B cell (primary cell): Measurements from ENCODE around the gene ENO2. TPM values are rescaled to one million over a fixed set of nuclear protein-coding genes. Genes with fewer than 3 reads are reported as not detected.

Source experiments
- ATAC-seq: fragments of 200-7000 bp; cut with Tn5 transposase; one replicate; pipeline ENCODE4 v1.10.0; 2021; ENCODE audit warnings: low read depth, mild to moderate bottlenecking, moderate number of reproducible peaks, moderate library complexity
- CTCF ChIA-PET: fragments of 350-600 bp; sonication (Branson Sonifier 250); formaldehyde crosslinking; loops from one replicate; lab custom pipeline; 2021; ENCODE audit warnings: antibody characterized with exemption, inconsistent platforms; lab: Charles Lee
- POLR2A ChIA-PET: fragments of 350-600 bp; sonication (Branson Sonifier 250); formaldehyde crosslinking; loops from one replicate; lab custom pipeline; 2021; ENCODE audit warnings: antibody characterized with exemption; lab: Charles Lee
- DNase-seq: peaks from one replicate; pipeline ENCODE4 v3.0.0; 2013
- H2AFZ ChIP-seq: 2 replicates; pipeline ENCODE4 v1.6.1; 2012; ENCODE audit warnings: mild to moderate bottlenecking, low read depth, low read length; ENCODE audit not compliant: insufficient read depth, poor library complexity, severe bottlenecking
- H3K27ac ChIP-seq, 2 donors: 1 replicate in 1 of 2; 2 replicates in 1 of 2; pipeline ENCODE4 v1.5.1; 2012 to 2013; ENCODE audit warnings: low read length in 2 of 2, mild to moderate bottlenecking in 2 of 2, moderate library complexity in 1 of 2
- H3K27me3 ChIP-seq, 4 experiments: fragments of 200-600 bp in 1 of 4; sonication (generic) in 1 of 4; replicated peaks in 1 of 4; 1 replicate in 2 of 4; 2 replicates in 2 of 4; pipeline versions ENCODE4 v1.6.1 to v1.7.0; 2013 to 2016; ENCODE audit warnings: low read length in 3 of 4, mild to moderate bottlenecking in 2 of 4, mixed read lengths in 1 of 4, moderate library complexity in 1 of 4; ENCODE audit not compliant: insufficient read depth in 4 of 4, control insufficient read depth in 3 of 4; ENCODE audit errors: control extremely low read depth in 1 of 4
- H3K36me3 ChIP-seq, 2 experiments: replicated peaks in 1 of 2; 1 replicate in 1 of 2; 2 replicates in 1 of 2; pipeline versions ENCODE4 v1.6.1 to v1.7.1; 2013; ENCODE audit warnings: low read length in 1 of 2; ENCODE audit not compliant: insufficient read depth in 2 of 2, control insufficient read depth in 1 of 2; ENCODE audit errors: control extremely low read depth in 1 of 2, extremely low read depth in 1 of 2
- H3K4me1 ChIP-seq, 2 donors: fragments of 200-600 bp in 1 of 2; sonication (generic) in 1 of 2; 1 replicate in 1 of 2; 2 replicates in 1 of 2; pipeline versions ENCODE4 v1.5.1 to v1.6.1; 2013 to 2017; ENCODE audit warnings: low read length in 2 of 2; ENCODE audit not compliant: control insufficient read depth in 2 of 2, insufficient read depth in 2 of 2
- H3K4me2 ChIP-seq: replicated peaks from 2 replicates; pipeline ENCODE3; 2012; ENCODE audit warnings: mild to moderate bottlenecking, low read depth, low read length; ENCODE audit not compliant: poor library complexity, severe bottlenecking
- H3K4me3 ChIP-seq, 5 experiments: fragments of 200-600 bp in 1 of 5; sonication (generic) in 1 of 5; 1 replicate in 3 of 5; 2 replicates in 2 of 5; pipeline versions ENCODE4 v1.5.1 to v1.7.0; 2011 to 2016; ENCODE audit warnings: low read length in 4 of 5, mild to moderate bottlenecking in 4 of 5, low read depth in 2 of 5, control low read depth in 1 of 5, moderate library complexity in 1 of 5; ENCODE audit not compliant: insufficient read depth in 1 of 5; ENCODE audit errors: control extremely low read depth in 1 of 5, extremely low read depth in 1 of 5
- H3K79me2 ChIP-seq: fragments of 200-600 bp; sonication (generic); one replicate; pipeline ENCODE4 v1.6.0; 2016; ENCODE audit warnings: low read length; ENCODE audit not compliant: control insufficient read depth, insufficient read depth
- H3K9ac ChIP-seq: fragments of 200-600 bp; sonication (generic); 2 replicates; pipeline ENCODE4 v1.6.1; 2017; ENCODE audit warnings: mild to moderate bottlenecking, low read length, moderate library complexity
- H3K9me3 ChIP-seq, 3 donors: one replicate each; pipeline versions ENCODE4 v1.6.1 to v1.7.1; 2013; ENCODE audit warnings: low read length in 2 of 3; ENCODE audit not compliant: control insufficient read depth in 2 of 3, insufficient read depth in 1 of 3; ENCODE audit errors: control extremely low read depth in 1 of 3
- H4K20me1 ChIP-seq: 2 replicates; pipeline ENCODE4 v1.6.0; 2012; ENCODE audit warnings: mild to moderate bottlenecking, low read length; ENCODE audit not compliant: insufficient read depth, control insufficient read depth, poor library complexity, severe bottlenecking
- H3K27ac Mint-ChIP-seq: one replicate; pipeline ENCODE4 v1.8.0; 2021; ENCODE audit warnings: mixed read lengths
- H3K27me3 Mint-ChIP-seq: one replicate; pipeline ENCODE4 v1.8.0; 2021; ENCODE audit warnings: mixed read lengths
- H3K4me1 Mint-ChIP-seq: one replicate; pipeline ENCODE4 v1.8.0; 2021; ENCODE audit warnings: mixed read lengths
- H3K4me3 Mint-ChIP-seq: one replicate; pipeline ENCODE4 v1.8.0; 2021; ENCODE audit warnings: mixed read lengths
- H3K9me3 Mint-ChIP-seq: one replicate; pipeline ENCODE4 v1.8.0; 2022; ENCODE audit warnings: mixed read lengths; ENCODE audit not compliant: insufficient read depth
- CTCF ChIP-seq: fragments of 200-600 bp; IDR thresholded peaks from one replicate; pipeline ENCODE4 v1.8.0; 2022; ENCODE audit warnings: antibody characterized with exemption, mild to moderate bottlenecking
- EZH2 ChIP-seq: IDR thresholded peaks from 2 replicates; pipeline ENCODE4 v1.6.1; 2012; ENCODE audit warnings: borderline replicate concordance, low read depth, mild to moderate bottlenecking, moderate library complexity, low read length; ENCODE audit not compliant: insufficient read depth, poor library complexity, severe bottlenecking
- WGBS: methylation state at CpG from one replicate; pipeline ENCODE4 v1.1.5; 2013; ENCODE audit warnings: missing lambda C conversion rate; ENCODE audit not compliant: insufficient coverage; 5-methylcytosine and 5-hydroxymethylcytosine counted together
- intact Hi-C: fragments of 100-400 bp; cut with micrococcal nuclease; formaldehyde crosslinking; loops from one replicate; pipeline ENCODE4 v1.10.0; 2022
- polyA plus RNA-seq: library from polyadenylated mRNA; depleted of rRNA; stranded (reverse); fragments of >200 nt; gene quantifications from 2 replicates; pipeline ENCODE4 v1.2.3, GENCODE V29; 2012
- total RNA-seq, 2 donors: library from RNA; stranded (reverse); fragments of 120-200 nt in 1 of 2; gene quantifications; 1 replicate in 1 of 2; 2 replicates in 1 of 2; pipeline versions ENCODE4 v1.2.3 to v1.2.4, GENCODE V29; 2013 to 2022

ENO2 gene
- total and polyA plus RNA-seq, 2 donors (not counting 1 experiment from before 2014, with no cell fraction given), result 42.5 to 55.3 TPM

DNA sequence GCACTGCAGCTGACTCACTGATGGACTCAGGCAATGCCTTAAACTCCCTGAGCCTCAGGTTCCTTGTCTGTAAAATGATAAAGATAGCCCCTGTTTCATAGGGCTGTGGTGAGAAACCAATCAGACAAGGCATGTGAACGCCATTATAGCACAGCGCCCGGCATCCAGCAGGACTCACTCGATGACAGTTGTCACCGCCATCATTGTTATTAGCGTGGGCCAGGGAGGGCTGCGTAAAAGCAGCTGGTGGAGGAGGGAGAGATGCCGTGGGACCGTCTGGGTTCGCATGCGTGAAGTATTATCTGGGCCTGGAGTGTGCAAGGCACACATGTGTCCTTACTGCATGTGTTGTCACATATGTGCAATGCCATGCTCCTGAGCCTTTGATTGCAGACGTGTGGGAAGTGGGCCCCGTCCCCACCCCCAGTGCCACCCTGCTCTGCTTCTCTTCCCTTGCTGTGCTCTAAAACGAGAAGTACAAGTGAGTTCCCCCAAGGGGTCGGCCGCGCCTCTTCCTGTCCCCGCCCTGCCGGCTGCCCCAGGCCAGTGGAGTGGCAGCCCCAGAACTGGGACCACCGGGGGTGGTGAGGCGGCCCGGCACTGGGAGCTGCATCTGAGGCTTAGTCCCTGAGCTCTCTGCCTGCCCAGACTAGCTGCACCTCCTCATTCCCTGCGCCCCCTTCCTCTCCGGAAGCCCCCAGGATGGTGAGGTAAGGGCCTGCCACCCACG, 36.6 kb downstream of the ENO2 start, which contains the start of gene PTPN6:
TSS of gene PTPN6 (plus strand) at position 546 of the 730 bp plus-strand sequence. CDS start at position 703, 157 bp downstream.
- Histone ChIP-seq H3K9me3 (no peaks in the 10 kb centered on the region), H3K79me2 (peaks cover 65% of the 10 kb centered on the region), H4K20me1 (peaks cover 49% of the 10 kb centered on the region), H3K27me3 (no peaks in the 10 kb centered on the region), H3K4me1 (peaks cover 71 to 76% of the 10 kb centered on the region in 2 donors), H3K4me2 (peak within 1 kb of the TSS; percentile 92), H3K9ac (peak within 1 kb of the TSS; percentile 95), H3K36me3 (peaks cover 0 to 41% of the 10 kb centered on the region in 2 experiments), H3K4me3 (peak within 1 kb of the TSS; percentile 88 to 98 (median 92)), H3K27ac (peak within 1 kb of the TSS; percentile 84 to 99), H2AFZ (peak within 1 kb of the TSS; percentile 53)
- CTCF ChIA-PET, result interaction anchor here (0.6 to 16.6 kb wide), 10 partner anchors 7 to 356 kb away, joined by 3 to 944 read pairs (median 6); partner anchors contain the start of genes C12orf57, RNU7-1 and SPSB2
- Mint-ChIP-seq H3K27ac (peak within 1 kb of the TSS; percentile 98), H3K4me3 (peak within 1 kb of the TSS; percentile 98), H3K4me1 (peaks cover 86% of the 10 kb centered on the region), H3K9me3 (no peaks in the 10 kb centered on the region), H3K27me3 (no peaks in the 10 kb centered on the region)
- intact Hi-C loops, result loop anchor here (1.0 kb wide), 1 partner anchor 8 kb away; no protein-coding TSS in a partner anchor
- POLR2A ChIA-PET, result interaction anchor here (0.6 to 18.5 kb wide), 7 partner anchors 7 to 288 kb away, joined by 3 to 662 read pairs (median 5); partner anchors contain the start of genes C12orf57, LPCAT3, PTPN6 and RNU7-1
- DNase-seq (peak; percentile 86), ATAC-seq (peak; percentile 59)
- WGBS, result 1% methylated on average over 25 of the region's 25 CpGs
- TF ChIP-seq CTCF (no peak), EZH2 (no peak)
